CD4-positive, alpha-beta memory T cell (primary cell): Measurements from ENCODE around the gene BACE1. TPM values are rescaled to one million over a fixed set of nuclear protein-coding genes. Genes with fewer than 3 reads are reported as not detected.
A peak's percentile ranks its signal among the peaks of the same experiment; 100 is the strongest.

Experiments used
- CTCF ChIA-PET: fragments of 350-600 bp; sonication (Branson Sonifier 250); formaldehyde crosslinking; loops from one replicate; lab custom pipeline; 2021; ENCODE audit warnings: inconsistent platforms; ENCODE audit not compliant: partially characterized antibody; lab: Charles Lee
- POLR2A ChIA-PET: fragments of 350-600 bp; sonication (Branson Sonifier 250); formaldehyde crosslinking; loops from one replicate; lab custom pipeline; 2021; ENCODE audit not compliant: partially characterized antibody; lab: Charles Lee
- DNase-seq, 5 donors: peaks; one replicate each; pipeline versions ENCODE4 v3.0.0 to v3.0.0-alpha.2; 2020 to 2022; ENCODE audit warnings: mixed read lengths in 1 of 5
- H3K27ac ChIP-seq: one replicate; pipeline ENCODE4 v1.7.0; 2013; ENCODE audit warnings: low read depth, low read length
- H3K27me3 ChIP-seq: 2 replicates; pipeline ENCODE4 v1.7.0; 2013; ENCODE audit warnings: mild to moderate bottlenecking, low read length, moderate library complexity; ENCODE audit not compliant: insufficient read depth
- H3K36me3 ChIP-seq: 2 replicates; pipeline ENCODE4 v1.7.0; 2013; ENCODE audit warnings: mild to moderate bottlenecking, low read length, moderate library complexity; ENCODE audit not compliant: insufficient read depth
- H3K4me1 ChIP-seq: 2 replicates; pipeline ENCODE4 v1.7.0; 2013; ENCODE audit warnings: mild to moderate bottlenecking, low read length, moderate library complexity; ENCODE audit not compliant: insufficient read depth
- H3K4me3 ChIP-seq, 2 donors: one replicate each; pipeline ENCODE4 v1.7.0; 2013; ENCODE audit warnings: low read length in 2 of 2, mild to moderate bottlenecking in 1 of 2
- H3K9me3 ChIP-seq, 2 donors: one replicate each; pipeline ENCODE4 v1.7.0; 2013; ENCODE audit warnings: low read length in 2 of 2, control low read depth in 1 of 2; ENCODE audit not compliant: control insufficient read depth in 1 of 2
- H3K27ac Mint-ChIP-seq, 7 donors: one replicate each; pipeline ENCODE4 v1.8.0; 2020 to 2021; ENCODE audit warnings: mixed read lengths in 7 of 7, mild to moderate bottlenecking in 6 of 7, inconsistent platforms in 3 of 7, moderate library complexity in 3 of 7
- H3K27me3 Mint-ChIP-seq, 2 donors: one replicate each; pipeline ENCODE4 v1.8.0; 2020 to 2021; ENCODE audit warnings: mixed read lengths in 2 of 2
- H3K36me3 Mint-ChIP-seq, 2 donors: one replicate each; pipeline ENCODE4 v1.8.0; 2020 to 2021; ENCODE audit warnings: mixed read lengths in 2 of 2, inconsistent platforms in 1 of 2, mild to moderate bottlenecking in 1 of 2
- H3K4me1 Mint-ChIP-seq, 4 donors: one replicate each; pipeline ENCODE4 v1.8.0; 2020 to 2021; ENCODE audit warnings: mixed read lengths in 4 of 4, mild to moderate bottlenecking in 1 of 4
- H3K4me3 Mint-ChIP-seq, 8 donors: one replicate each; pipeline ENCODE4 v1.8.0; 2020 to 2021; ENCODE audit warnings: mixed read lengths in 8 of 8, mild to moderate bottlenecking in 7 of 8, moderate library complexity in 6 of 8, inconsistent platforms in 3 of 8
- H3K9me3 Mint-ChIP-seq, 8 donors: one replicate each; pipeline ENCODE4 v1.8.0; 2020 to 2021; ENCODE audit warnings: mixed read lengths in 8 of 8, mild to moderate bottlenecking in 5 of 8, inconsistent platforms in 3 of 8, moderate library complexity in 1 of 8
- intact Hi-C: fragments of 100-400 bp; cut with micrococcal nuclease; formaldehyde crosslinking; loops from one replicate; pipeline ENCODE4 v1.15.1; 2023
- polyA plus RNA-seq, 2 donors: library from polyadenylated mRNA; unstranded; fragments of 300-500 nt; fragmentation: Illumina TruSeq; gene quantifications; one replicate each; pipeline ENCODE4 v1.2.3, GENCODE V29; 2021
- total RNA-seq, 2 experiments: library from RNA; stranded (reverse); gene quantifications; one replicate each; pipeline ENCODE4 v1.2.3, GENCODE V29; 2021

Gene BACE1
- total and polyA plus RNA-seq, 4 experiments from 2014 or later: 0.65 to 2.9 (median 2.1) TPM

DNA sequence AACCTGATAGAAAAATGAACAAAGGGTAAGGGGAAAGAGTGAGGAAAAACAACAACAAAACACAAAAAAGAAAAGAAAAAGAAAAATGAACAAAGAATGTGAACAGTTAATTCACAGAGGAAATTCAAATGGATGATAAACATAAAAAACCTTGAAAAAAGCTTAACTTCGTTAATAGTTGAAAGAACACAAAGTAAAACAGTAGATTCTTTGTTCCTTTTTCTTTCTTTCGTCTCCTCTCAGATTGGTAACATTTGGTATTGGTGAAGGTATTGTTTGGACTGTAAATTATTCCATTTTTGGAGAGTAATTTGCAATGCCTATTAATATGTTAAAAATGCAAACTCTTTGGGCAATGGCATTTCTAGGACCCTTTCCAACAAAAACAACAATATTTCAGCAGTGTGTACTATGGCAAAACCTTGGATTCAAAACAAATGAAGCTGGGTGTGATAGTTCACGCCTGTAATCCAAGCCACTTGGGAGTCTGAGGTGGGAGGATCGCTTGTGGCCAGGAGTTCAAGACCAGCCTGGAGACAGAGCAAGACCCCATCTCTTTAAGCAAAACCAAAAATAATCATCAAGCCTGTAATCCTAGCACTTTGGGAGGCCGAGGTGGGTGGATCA is 3.3 kb upstream of the BACE1 start:
- Histone ChIP-seq H3K27ac (no peak overlapping the region), H3K4me1 (peaks cover 16% of the 10 kb centered on the region), H3K9me3 (no peaks in the 10 kb centered on the region), H3K27me3 (peaks cover 7% of the 10 kb centered on the region), H3K4me3 (no peak overlapping the region), H3K36me3 (no peaks in the 10 kb centered on the region)
- Mint-ChIP-seq H3K27me3 (peaks cover 3 to 7% of the 10 kb centered on the region in 2 donors), H3K4me3 (no peak overlapping the region), H3K36me3 (no peaks in the 10 kb centered on the region), H3K9me3 (no peaks in the 10 kb centered on the region), H3K27ac (peak overlapping the region in 1 of 7 donors; percentile 19), H3K4me1 (peaks cover 4 to 15% (median 11%) of the 10 kb centered on the region in 4 donors)
- intact Hi-C loops: no loop called here
- ChIA-PET CTCF (interaction anchor here (0.8 kb wide), 1 partner anchor 39 kb away, joined by 3 read pairs; no protein-coding TSS in a partner anchor), POLR2A (interaction anchor here (1.4 kb wide), 1 partner anchor 8 kb away, joined by 5 read pairs; the partner anchor contains the start of gene CEP164)
- DNase-seq: no peak

DNA sequence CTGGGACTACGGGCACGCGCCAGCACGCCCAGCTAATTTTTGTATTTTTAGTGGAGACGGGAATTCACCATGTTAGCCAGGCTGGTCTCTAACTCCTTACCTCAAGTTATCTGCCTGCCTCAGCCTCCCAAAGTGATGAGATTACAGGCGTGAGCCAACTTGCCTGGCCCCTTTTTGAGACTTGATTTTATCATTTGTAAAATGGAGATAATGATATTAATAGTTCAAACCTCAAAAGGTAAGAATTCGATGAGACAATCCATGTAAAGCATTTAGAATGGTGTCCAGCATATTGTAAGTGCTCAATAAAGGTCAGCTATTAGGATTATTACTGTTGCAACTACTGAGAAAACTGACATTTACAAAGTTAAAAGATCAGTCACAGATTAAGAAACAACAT is 2.7 kb upstream of the BACE1 start:
- ChIA-PET POLR2A (interaction anchor here (1.4 kb wide), 1 partner anchor 9 kb away, joined by 5 read pairs; the partner anchor contains the start of gene CEP164), CTCF (no interaction called here)

DNA sequence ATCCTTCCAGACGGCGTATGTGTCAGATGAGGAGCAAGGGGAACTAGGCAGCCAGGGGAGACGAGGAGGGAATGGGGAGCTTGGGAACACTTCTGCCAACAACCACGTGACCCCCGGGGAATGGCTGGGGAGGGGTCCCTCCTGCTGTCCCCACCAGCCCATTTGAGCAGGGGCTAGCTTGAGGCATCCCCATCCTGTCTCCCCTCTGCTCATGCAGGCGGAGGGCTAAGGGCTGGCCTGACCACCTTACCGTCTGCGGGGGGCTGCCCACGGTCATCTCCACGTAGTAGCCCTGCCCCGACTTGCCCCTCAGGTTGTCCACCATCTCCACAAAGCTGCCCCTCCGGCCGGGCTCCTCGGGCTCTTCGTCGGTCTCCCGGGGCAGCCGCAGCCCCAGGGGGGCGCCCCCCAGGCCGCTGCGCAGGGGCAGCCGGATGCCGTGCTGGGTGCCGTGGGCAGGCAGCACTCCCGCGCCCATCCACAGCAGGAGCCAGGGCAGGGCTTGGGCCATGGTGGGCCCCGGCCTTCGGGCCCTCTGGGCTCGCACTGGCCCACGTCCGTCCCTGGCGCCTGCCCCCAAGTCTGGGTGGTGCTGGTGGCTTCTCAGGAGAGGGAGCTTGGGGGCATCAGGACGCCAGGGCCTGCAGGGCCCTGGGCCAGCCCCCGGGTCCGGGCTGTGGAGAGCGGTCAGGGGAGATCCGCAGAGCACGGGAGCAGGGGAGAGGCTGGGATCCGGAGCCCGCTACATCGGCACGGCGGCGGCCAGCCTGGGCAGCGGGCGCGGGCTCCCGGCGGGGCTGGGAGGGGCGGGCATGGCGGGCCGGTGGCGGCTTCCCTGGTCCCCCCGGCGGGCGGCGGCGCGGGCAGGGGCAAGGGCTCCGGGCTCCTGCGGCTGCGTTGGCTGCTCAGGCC is 515 bp downstream of the BACE1 start:
- Mint-ChIP-seq H3K4me1 (peaks cover 4 to 19% (median 12%) of the 10 kb centered on the region in 4 donors), H3K27ac (peak overlapping the region in 4 of 7 donors; percentile 15 to 89 (median 72)), H3K27me3 (peaks cover 3 to 7% of the 10 kb centered on the region in 2 donors), H3K36me3 (no peaks in the 10 kb centered on the region), H3K9me3 (no peaks in the 10 kb centered on the region), H3K4me3 (peak overlapping the region; percentile 86 to 92 (median 89))
- H3K9me3 ChIP-seq: no peaks in the 10 kb centered on the region
- POLR2A ChIA-PET: interaction anchor here (0.6 to 2.9 kb wide), 7 partner anchors 13 to 137 kb away, joined by 3 to 20 read pairs (median 4); partner anchors contain the start of genes CEP164, PCSK7 and SIDT2
- peaks cover 7% of the 10 kb centered on the region for H3K27me3 ChIP-seq
- intact Hi-C loops: no loop called here
- peaks cover 17% of the 10 kb centered on the region for H3K4me1 ChIP-seq
- DNase-seq: peak in 4 of 5 donors; percentile 4 to 26 (median 18)
- H3K36me3 ChIP-seq: no peaks in the 10 kb centered on the region
- peak overlapping the region; percentile 26 for H3K27ac ChIP-seq
- CTCF ChIA-PET: interaction anchor here (0.8 to 2.5 kb wide), 4 partner anchors 12 to 89 kb away, joined by 3 to 10 read pairs (median 4); partner anchors contain the start of gene CEP164
- peak overlapping the region in 1 of 2 donors; percentile 63 for H3K4me3 ChIP-seq

More for the DNA sequence above, 2.7 kb upstream of the BACE1 start:
- Histone ChIP-seq H3K4me1 (peaks cover 17% of the 10 kb centered on the region), H3K27me3 (peaks cover 7% of the 10 kb centered on the region), H3K4me3 (no peak overlapping the region), H3K27ac (no peak overlapping the region), H3K36me3 (no peaks in the 10 kb centered on the region), H3K9me3 (no peaks in the 10 kb centered on the region)
- DNase-seq: no peak
- Mint-ChIP-seq H3K9me3 (no peaks in the 10 kb centered on the region), H3K4me3 (no peak overlapping the region), H3K27ac (peak overlapping the region in 1 of 7 donors; percentile 19), H3K36me3 (no peaks in the 10 kb centered on the region), H3K4me1 (peaks cover 4 to 19% (median 12%) of the 10 kb centered on the region in 4 donors), H3K27me3 (peaks cover 3 to 7% of the 10 kb centered on the region in 2 donors)
- intact Hi-C loops: no loop called here

DNA sequence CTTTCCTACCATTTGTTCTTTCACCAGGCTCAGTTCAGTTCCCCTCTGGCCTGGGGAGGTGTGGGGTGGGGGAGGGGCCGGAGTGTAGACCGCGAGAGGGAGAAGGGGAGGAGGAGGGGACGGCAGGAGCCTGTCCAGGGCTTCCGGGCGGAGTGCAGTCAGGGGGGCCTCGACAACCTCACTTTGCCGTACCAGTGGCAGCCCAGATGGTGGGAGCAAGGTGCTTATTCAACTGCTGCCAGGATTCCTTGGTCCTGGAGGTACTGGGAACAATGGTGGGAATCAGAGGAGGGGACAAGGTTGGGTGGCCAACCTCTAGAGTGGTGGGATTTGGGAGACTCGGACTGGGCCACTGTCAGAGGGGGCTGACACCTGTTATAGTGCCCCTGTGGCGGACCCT is 1.2 kb downstream of the BACE1 start:
- Histone ChIP-seq H3K27ac (peak overlapping the region; percentile 26), H3K36me3 (no peaks in the 10 kb centered on the region), H3K4me3 (no peak overlapping the region), H3K9me3 (no peaks in the 10 kb centered on the region), H3K4me1 (peaks cover 17% of the 10 kb centered on the region), H3K27me3 (peaks cover 7% of the 10 kb centered on the region)
- H3K36me3 Mint-ChIP-seq: no peaks in the 10 kb centered on the region
- CTCF ChIA-PET: interaction anchor here (1.6 kb wide), 2 partner anchors 13 to 17 kb away, joined by 3 to 5 read pairs; partner anchors contain the start of gene CEP164
- peak overlapping the region; percentile 42 to 73 (median 66) for H3K4me3 Mint-ChIP-seq
- H3K9me3 Mint-ChIP-seq: no peaks in the 10 kb centered on the region
- intact Hi-C loops: no loop called here
- H3K27ac Mint-ChIP-seq: peak overlapping the region in 4 of 7 donors; percentile 15 to 66 (median 58)
- no peak for DNase-seq
- POLR2A ChIA-PET: interaction anchor here (0.6 to 2.9 kb wide), 4 partner anchors 13 to 83 kb away, joined by 3 to 20 read pairs (median 8); partner anchors contain the start of genes CEP164 and PCSK7
- H3K27me3 Mint-ChIP-seq: peaks cover 3 to 7% of the 10 kb centered on the region in 2 donors
- peaks cover 4 to 19% (median 12%) of the 10 kb centered on the region in 4 donors for H3K4me1 Mint-ChIP-seq

DNA sequence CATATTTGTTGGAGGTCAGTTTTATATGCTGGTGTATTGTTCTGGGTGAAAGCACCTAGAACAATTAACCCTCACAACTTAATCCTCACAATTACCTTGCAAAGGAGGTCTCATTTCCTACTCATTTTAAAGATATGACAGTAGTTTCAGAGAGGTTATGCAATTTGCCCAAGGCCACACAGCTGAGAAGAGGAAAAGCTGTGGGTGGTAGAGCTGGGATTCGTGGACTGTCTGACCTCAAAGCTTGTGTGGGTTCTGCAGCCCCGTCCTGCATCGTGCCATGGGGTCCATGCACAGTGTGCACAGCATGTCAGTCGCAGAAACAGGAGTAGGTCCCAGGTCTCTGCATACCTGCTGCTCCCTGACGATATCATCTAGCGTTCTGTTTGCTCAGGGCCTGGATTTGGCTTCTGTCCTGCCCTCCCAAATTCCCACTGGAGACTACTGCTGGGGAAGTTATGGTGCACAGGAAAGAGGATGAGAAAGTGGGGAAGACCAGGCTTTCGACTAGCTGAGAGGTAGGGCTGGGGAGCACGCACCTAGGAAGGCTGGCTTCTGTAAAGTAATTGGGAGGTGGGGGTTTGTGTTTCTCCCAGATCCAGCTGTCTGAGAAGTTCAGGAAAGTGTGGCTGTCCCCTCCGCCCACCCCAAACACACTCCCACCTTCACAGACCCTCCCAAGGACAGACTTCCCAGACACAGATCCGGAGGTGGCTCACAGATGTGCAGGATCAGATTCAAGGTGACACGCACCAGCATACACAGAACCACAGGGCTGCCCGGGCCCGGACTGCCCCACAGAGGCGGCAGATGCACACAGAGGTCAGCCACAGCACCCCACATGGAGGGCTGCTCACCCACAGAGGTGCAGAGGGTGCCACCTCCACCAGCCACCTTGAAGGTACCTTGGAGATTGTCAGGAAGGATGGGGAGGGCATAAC is 2.0 kb downstream of the BACE1 start:
- no peak overlapping the region for H3K4me3 ChIP-seq
- peak overlapping the region; percentile 13 to 73 (median 59) for H3K4me3 Mint-ChIP-seq
- no peaks in the 10 kb centered on the region for H3K36me3 ChIP-seq
- H3K27ac ChIP-seq: no peak overlapping the region
- no peaks in the 10 kb centered on the region for H3K36me3 Mint-ChIP-seq
- ChIA-PET POLR2A (interaction anchor here (0.6 to 2.9 kb wide), 4 partner anchors 14 to 82 kb away, joined by 3 to 20 read pairs (median 8); partner anchors contain the start of genes CEP164 and PCSK7), CTCF (interaction anchor here (1.6 kb wide), 1 partner anchor 17 kb away, joined by 3 read pairs; no protein-coding TSS in a partner anchor)
- H3K9me3 ChIP-seq: no peaks in the 10 kb centered on the region
- H3K27ac Mint-ChIP-seq: peak overlapping the region in 2 of 7 donors; percentile 30 to 66
- peaks cover 7% of the 10 kb centered on the region for H3K27me3 ChIP-seq
- H3K27me3 Mint-ChIP-seq: peaks cover 3 to 7% of the 10 kb centered on the region in 2 donors
- DNase-seq: no peak
- H3K4me1 ChIP-seq: peaks cover 17% of the 10 kb centered on the region
- intact Hi-C loops: no loop called here
- no peaks in the 10 kb centered on the region for H3K9me3 Mint-ChIP-seq
- H3K4me1 Mint-ChIP-seq: peaks cover 4 to 19% (median 12%) of the 10 kb centered on the region in 4 donors

DNA sequence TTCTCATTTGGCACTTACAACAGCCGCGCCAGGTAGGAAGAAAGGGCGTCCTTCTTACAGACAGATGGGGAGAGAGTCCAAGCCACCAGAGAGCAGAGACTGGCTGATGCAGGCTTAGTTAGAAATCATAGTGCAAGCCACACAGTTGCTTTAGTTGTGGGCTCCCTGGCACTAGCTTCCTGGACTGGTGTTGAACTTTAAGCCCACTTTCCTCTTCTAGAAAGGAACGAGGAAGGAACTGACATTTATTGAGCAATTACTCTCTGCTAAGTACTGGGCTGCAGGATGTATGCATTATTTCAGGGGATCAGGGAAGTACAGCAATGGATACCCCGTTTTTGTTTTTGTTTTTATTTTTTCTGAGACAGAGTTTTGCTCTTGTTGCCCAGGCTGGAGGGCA is 3.0 kb downstream of the BACE1 start:
- ChIA-PET POLR2A (no interaction called here), CTCF (no interaction called here)
- intact Hi-C loops: no loop called here
- H3K4me3 ChIP-seq: no peak overlapping the region
- Mint-ChIP-seq H3K36me3 (peaks cover 0 to 2% of the 10 kb centered on the region in 2 donors), H3K27ac (no peak overlapping the region), H3K4me1 (peaks cover 6 to 22% (median 13%) of the 10 kb centered on the region in 4 donors), H3K27me3 (peaks cover 5 to 7% of the 10 kb centered on the region in 2 donors), H3K9me3 (no peaks in the 10 kb centered on the region), H3K4me3 (peak overlapping the region in 2 of 8 donors; percentile 3 to 51)
- H3K36me3 ChIP-seq: no peaks in the 10 kb centered on the region
- no peak for DNase-seq
- H3K27ac ChIP-seq: no peak overlapping the region
- H3K9me3 ChIP-seq: no peaks in the 10 kb centered on the region
- H3K4me1 ChIP-seq: peaks cover 17% of the 10 kb centered on the region
- H3K27me3 ChIP-seq: peaks cover 7% of the 10 kb centered on the region
